GM12891 (cell line): Measurements from ENCODE around the gene MSL1.

ENCODE experiments used
- DNase-seq: peaks from one replicate; pipeline ENCODE4 v3.0.0; 2011; ENCODE audit warnings: low spot score; ENCODE audit not compliant: insufficient read length
- FAIRE-seq: peaks from 2 replicates; lab custom pipeline; 2011; peaks lifted over from hg19 to GRCh38; lab: Jason Lieb, UNC
- PAX5 ChIP-seq: IDR thresholded peaks from 2 replicates; pipeline ENCODE4 v1.6.1; 2011; ENCODE audit warnings: low read length, moderate library complexity, mild to moderate bottlenecking; ENCODE audit not compliant: insufficient read depth, severe bottlenecking
- POLR2A ChIP-seq: IDR thresholded peaks from 2 replicates; pipeline ENCODE4 v1.6.1; 2011; ENCODE audit warnings: low read depth, low read length, control low read depth
- POLR2AphosphoS5 ChIP-seq: IDR thresholded peaks from 2 replicates; pipeline ENCODE4 v1.6.1; 2011; ENCODE audit warnings: low read depth, low read length, control low read depth
- POU2F2 ChIP-seq: IDR thresholded peaks from 2 replicates; pipeline ENCODE4 v1.6.1; 2011; ENCODE audit warnings: low read depth, mild to moderate bottlenecking, control low read depth, low read length, moderate library complexity
- SPI1 ChIP-seq: IDR thresholded peaks from 2 replicates; pipeline ENCODE4 v1.6.1; 2011; ENCODE audit warnings: low read depth, low read length, control low read depth
- TAF1 ChIP-seq: IDR thresholded peaks from 2 replicates; pipeline ENCODE4 v1.6.1; 2011; ENCODE audit warnings: low read depth, low read length, control low read depth

The MSL1 gene

GRCh38 chr17:40173091-40173777, 51.5 kb downstream of the MSL1 start:
- DNase-seq (no peak), FAIRE-seq (no peak)
- TF ChIP-seq POLR2A (no peak), TAF1 (no peak), POLR2AphosphoS5 (no peak), SPI1 (no peak), POU2F2 (no peak)

GRCh38 chr17:40173778-40174135, 52.0 kb downstream of the MSL1 start:
- DNase-seq = no peak
- TF ChIP-seq PAX5 (no peak), POLR2A (no peak), POU2F2 (no peak), POLR2AphosphoS5 (no peak), SPI1 (no peak), TAF1 (no peak)
- no peak for FAIRE-seq

- FAIRE-seq (no peak), DNase-seq (no peak)
- no peak for TF ChIP-seq TAF1
- no peak for TF ChIP-seq SPI1
- no peak for TF ChIP-seq POU2F2
- no peak for TF ChIP-seq POLR2AphosphoS5
- no peak for TF ChIP-seq PAX5
- TF ChIP-seq POLR2A = no peak
Measured at GRCh38 chr17:40174514-40174913, 52.7 kb downstream of the MSL1 start.

GRCh38 chr17:40175928-40176753, 54.4 kb downstream of the MSL1 start:
- no peak for DNase-seq
- TF ChIP-seq PAX5 (no peak), POLR2AphosphoS5 (no peak)
- peak; percentile 20 for FAIRE-seq

GRCh38 chr17:40176754-40177110, 55.0 kb downstream of the MSL1 start:
- DNase-seq (no peak), FAIRE-seq (no peak)

GRCh38 chr17:40177275-40177874, 55.6 kb downstream of the MSL1 start, which contains the start of gene RAPGEFL1:
Gene RAPGEFL1, plus strand, starts transcription at chr17:40177470. Its CDS starts 392 bp downstream, at chr17:40177862.
- FAIRE-seq = peak; percentile 82

More at GRCh38 chr17:40176754-40177110, 55.0 kb downstream of the MSL1 start:
- TF ChIP-seq SPI1 (no peak), TAF1 (no peak), PAX5 (no peak), POU2F2 (no peak)

GRCh38 chr17:40178021-40178601, 56.3 kb downstream of the MSL1 start:
- DNase-seq = no peak
- TF ChIP-seq PAX5 (no peak), POU2F2 (no peak), SPI1 (no peak), TAF1 (no peak), POLR2A (no peak), POLR2AphosphoS5 (no peak)
- no peak for FAIRE-seq

More at GRCh38 chr17:40177275-40177874, 55.6 kb downstream of the MSL1 start, which contains the start of gene RAPGEFL1:
- peak; percentile 86 for DNase-seq
- no peak for TF ChIP-seq POU2F2
- no peak for TF ChIP-seq SPI1
- TF ChIP-seq PAX5 = no peak
- no peak for TF ChIP-seq TAF1
- no peak for TF ChIP-seq POLR2A
- no peak for TF ChIP-seq POLR2AphosphoS5

- no peak for DNase-seq
- FAIRE-seq = no peak
- TF ChIP-seq TAF1 (no peak), PAX5 (no peak), POLR2AphosphoS5 (no peak), POU2F2 (no peak), SPI1 (no peak), POLR2A (no peak)
Measured at GRCh38 chr17:40178660-40179059, 56.9 kb downstream of the MSL1 start.

GRCh38 chr17:40179923-40180659, 58.3 kb downstream of the MSL1 start:
- TF ChIP-seq TAF1 (no peak), SPI1 (no peak), POLR2A (no peak), PAX5 (no peak), POLR2AphosphoS5 (no peak), POU2F2 (no peak)
- FAIRE-seq = no peak
- no peak for DNase-seq
